GM18505 (cell line): ENCODE measurements around the gene FZR1.

Source experiments
- ATAC-seq: cut with Tn5 transposase; IDR thresholded peaks from one replicate; pipeline ENCODE4 v1.9.1; 2021; ENCODE audit not compliant: unreplicated experiment
- POLR2A ChIP-seq: IDR thresholded peaks from 4 replicates; pipeline ENCODE4 v1.6.1; 2011; ENCODE audit warnings: borderline replicate concordance; ENCODE audit not compliant: insufficient read depth, insufficient read length; ENCODE audit errors: extremely low read depth

The FZR1 gene

DNA sequence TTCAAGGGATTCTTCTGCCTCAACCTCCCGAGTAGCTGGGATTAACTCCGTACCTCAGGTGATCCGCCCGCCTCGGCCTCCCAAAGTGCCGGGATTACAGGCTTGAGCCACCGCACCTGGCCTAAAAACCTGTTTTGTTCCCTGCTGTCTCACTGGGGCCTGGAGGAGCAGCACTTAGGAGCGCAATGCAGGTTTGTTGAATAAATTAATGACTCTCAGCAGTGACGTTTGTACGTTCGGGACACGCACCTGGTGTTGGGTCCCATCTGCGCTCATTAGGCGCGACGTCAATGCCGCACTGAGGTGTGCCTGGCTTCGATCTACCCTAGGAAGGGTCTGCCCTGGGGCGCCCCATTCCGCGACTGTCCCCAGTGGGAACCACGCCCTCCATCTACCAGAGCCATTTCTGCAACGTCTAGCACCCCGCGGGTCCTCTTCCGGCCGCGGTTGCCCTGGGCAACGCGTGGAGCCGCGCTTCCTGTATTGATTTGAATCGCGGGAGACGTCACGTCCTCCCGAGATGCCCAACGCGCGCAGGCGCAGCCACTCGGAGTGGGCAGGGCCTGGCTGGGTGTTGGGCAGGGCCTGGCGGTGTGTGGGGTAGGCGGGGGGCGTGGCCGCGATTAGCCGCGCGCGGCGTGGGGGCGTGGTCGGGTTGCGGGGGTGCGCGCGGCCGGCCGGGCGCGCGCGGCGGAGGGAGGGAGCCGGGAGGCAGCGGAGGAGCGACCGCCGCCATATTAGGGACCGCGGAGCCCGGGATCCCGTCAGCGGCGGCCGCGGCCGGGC is at the start of gene FZR1:
FZR1 (plus strand) TSS at position 714 of the 786 bp plus-strand sequence. CDS start 16,679 bp downstream, outside the sequence.
- peak; percentile 61 for TF ChIP-seq POLR2A
- ATAC-seq = peak; percentile 90

- no peak for ATAC-seq
- TF ChIP-seq POLR2A = no peak
Observed at GRCh38 chr19:3456925-3457527, 49.1 kb upstream of the FZR1 start.

GRCh38 chr19:3457528-3458228 is 48.4 kb upstream of the FZR1 start:
- no peak for ATAC-seq
- no peak for TF ChIP-seq POLR2A

GRCh38 chr19:3458229-3459088 is 47.7 kb upstream of the FZR1 start:
- ATAC-seq = no peak
- TF ChIP-seq POLR2A = no peak

DNA sequence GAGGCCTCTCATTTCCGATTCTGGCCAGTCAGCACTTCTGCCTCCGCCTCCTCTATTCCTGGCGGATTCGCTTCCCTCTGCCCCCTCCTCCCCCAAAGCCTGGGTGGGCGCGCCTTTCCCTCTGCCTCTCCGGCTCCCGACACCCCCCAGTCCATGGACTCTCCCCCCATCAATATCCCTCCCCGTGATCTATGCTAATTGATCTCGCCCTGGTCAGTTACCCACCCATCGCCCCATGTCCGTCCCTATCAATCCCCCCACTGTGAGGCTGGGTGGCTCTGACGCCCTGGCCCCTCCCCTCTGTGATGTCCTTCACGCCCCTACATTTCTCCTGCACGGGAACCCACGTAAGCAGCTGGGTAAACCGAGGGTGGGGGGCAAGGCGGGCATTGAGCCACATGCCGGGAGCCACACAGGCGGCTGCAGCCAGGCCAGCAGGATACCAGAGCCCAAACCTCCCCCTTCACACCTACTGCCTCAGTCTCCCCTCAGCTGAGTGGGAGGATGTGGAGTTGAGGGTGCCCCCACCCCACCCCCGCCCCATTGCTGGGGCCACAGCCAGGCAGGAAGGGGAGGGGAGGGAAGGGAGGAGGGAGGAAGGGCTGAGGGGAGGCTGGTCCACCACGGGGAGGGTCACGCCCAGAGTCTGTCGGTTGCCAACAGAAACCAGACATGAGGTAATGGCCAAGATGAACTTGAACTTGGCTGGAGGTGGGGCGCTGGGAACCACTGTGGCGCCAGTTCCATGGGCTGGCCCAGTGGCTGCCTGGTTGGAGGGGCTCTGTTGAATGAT is 46.8 kb upstream of the FZR1 start:
- ATAC-seq = no peak
- no peak for TF ChIP-seq POLR2A

- no peak for TF ChIP-seq POLR2A
- ATAC-seq = no peak
Observed at GRCh38 chr19:3459965-3460582, 46.0 kb upstream of the FZR1 start.

DNA sequence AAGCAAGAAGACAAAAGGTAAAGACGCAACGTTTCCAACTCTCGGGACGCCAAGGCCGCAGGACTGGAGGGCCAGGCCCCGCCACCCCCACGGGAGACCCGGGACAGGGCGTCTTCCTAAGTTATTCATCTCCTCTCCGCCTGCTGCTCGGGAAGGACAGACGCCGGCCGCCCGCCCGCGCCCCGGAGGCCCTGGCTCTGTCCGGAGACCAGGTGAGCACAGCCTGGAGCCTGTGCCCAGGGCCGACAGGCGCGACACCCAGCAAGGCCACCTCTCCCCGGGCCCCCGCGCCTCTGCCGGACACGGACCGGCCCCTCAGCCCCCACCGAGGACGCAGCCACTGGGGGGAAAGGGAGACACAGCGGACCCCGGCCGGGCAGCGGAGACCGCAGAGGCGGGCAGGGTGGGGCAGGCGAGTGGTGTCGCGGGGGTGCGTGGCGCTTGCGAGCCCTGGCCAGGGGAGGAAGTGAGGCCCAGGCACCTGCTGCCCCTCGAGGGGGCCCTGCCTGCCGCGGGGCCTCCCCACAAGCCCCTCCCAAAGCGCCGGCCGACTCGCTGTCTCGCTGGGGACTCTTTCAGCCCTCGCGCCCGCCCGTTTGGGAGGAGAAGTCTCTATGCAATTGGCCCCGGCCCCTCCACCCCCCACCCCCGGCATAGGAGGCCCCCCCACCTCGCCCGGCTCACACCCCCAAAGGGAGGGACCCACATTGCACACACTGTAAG is 43.0 kb upstream of the FZR1 start:
- no peak for TF ChIP-seq POLR2A
- ATAC-seq = no peak

DNA sequence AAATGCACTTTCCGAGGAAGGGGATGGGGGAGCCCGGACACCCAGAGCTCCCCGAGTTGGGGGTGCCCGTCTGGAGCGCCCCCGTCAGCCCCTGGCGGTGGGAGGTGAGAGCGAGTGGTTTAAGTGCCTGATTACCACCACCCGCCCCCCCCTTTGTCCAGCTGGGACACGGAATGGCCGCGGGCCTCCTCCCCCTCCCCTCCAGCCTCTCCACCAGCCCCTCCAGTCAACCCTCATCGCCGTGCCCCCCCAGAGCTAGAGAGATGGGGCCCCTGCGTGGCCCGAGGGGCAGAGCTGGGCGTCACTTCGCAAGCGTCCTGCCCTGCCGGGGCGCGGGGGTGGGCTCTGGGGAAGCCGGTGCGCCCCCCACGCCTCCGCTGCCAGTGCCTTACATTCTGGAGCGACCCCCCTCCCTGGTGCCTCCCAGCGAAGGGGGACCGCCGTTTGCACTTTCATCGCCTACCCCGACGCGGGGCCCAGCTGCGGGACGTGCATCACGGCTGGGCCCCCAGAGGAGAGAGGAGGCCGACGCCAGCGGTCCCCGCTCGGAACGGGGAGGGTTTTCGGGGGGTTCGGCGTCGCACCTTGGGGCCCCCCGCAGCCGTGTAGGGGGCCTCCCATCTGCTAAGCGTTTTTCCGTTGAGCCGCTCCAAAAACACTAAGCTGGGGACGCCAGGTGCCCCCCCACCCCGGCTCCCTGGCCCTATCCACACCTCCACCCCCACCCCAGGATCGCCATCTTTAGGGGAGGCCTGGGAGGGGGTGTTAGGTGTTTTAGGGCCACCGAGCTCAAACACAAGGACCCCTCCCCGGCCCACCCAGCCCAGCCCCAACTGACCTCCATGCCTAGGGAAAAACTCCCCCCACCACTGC is 42.2 kb upstream of the FZR1 start:
- TF ChIP-seq POLR2A = no peak
- no peak for ATAC-seq

- no peak for TF ChIP-seq POLR2A
- ATAC-seq = no peak
Observed at GRCh38 chr19:3464587-3465235, 41.4 kb upstream of the FZR1 start.

DNA sequence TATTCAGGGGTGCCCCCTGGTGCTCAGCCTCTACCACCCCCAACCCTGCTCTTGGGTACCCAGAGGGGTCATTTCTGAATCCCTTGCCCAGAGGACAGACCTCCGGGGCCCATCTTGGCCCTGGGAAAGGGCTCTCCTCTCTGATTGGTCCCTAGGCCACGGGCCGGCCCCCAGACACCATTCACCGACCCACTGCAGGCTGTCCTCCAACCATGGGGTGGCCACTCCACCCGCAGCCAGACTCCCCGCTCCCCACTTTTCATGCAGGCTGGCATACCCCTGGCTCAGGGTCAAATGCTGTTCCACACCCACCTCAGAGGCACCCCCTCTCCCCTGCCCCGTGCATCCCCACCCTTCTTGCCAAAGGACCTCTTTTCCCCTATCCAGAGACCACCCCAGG is 40.6 kb upstream of the FZR1 start:
- TF ChIP-seq POLR2A = no peak
- no peak for ATAC-seq
